Testis (tissue), 5 donors: ENCODE data around the gene PLD1. TPM values are rescaled to one million over a fixed set of nuclear protein-coding genes. Genes with fewer than 3 reads are reported as not detected.
"Not testable (repeated sequence)": the region's sequence is repeated elsewhere in the genome, so short reads cannot be mapped to it uniquely, and the experiment has no call there.

Experiments used
- DNase-seq: peaks from one replicate; pipeline ENCODE4 v3.0.0-alpha.2; 2019
- H3K27ac ChIP-seq, 2 donors: fragments of 200-600 bp; sonication (generic); one replicate each; pipeline ENCODE4 v1.5.1; 2019
- H3K27me3 ChIP-seq: fragments of 200-600 bp; sonication (generic); one replicate; pipeline ENCODE4 v1.5.1; 2019
- H3K36me3 ChIP-seq: fragments of 200-600 bp; sonication (generic); one replicate; pipeline ENCODE4 v1.5.1; 2017; ENCODE audit warnings: low read depth; ENCODE audit errors: missing control alignments
- H3K4me1 ChIP-seq: fragments of 200-600 bp; sonication (generic); one replicate; pipeline ENCODE4 v1.5.1; 2019
- H3K4me3 ChIP-seq, 2 donors: fragments of 200-600 bp; sonication (generic); one replicate each; pipeline ENCODE4 v1.5.1; 2017 to 2019
- H3K9me3 ChIP-seq: fragments of 200-600 bp; sonication (generic); one replicate; pipeline ENCODE4 v1.5.1; 2017
- CTCF ChIP-seq, 3 experiments: fragments of 450-650 bp in 2 of 3; fragments of 200-600 bp in 1 of 3; sonication (generic) in 1 of 3; IDR thresholded peaks; one replicate each; pipeline ENCODE4 v1.5.1; 2016 to 2019; ENCODE audit warnings: antibody characterized with exemption in 3 of 3, mild to moderate bottlenecking in 2 of 3, moderate library complexity in 1 of 3
- POLR2A ChIP-seq: fragments of 450-650 bp; IDR thresholded peaks from one replicate; pipeline ENCODE4 v1.6.1; 2017; ENCODE audit warnings: antibody characterized with exemption, mild to moderate bottlenecking, moderate library complexity
- WGBS, 2 donors: methylation state at CpG; one replicate each; pipeline ENCODE4 v1.1.5; 2018; 5-methylcytosine and 5-hydroxymethylcytosine counted together
- intact Hi-C: fragments of 100-400 bp; cut with DNase I; formaldehyde crosslinking; loops from one replicate; pipeline ENCODE4 v1.15.1; 2023; ENCODE audit warnings: low total_unique reads
- long read RNA-seq, 2 donors: transcript quantifications; one replicate each; lab custom pipeline, GENCODE V29; 2026
- polyA plus RNA-seq: library from polyadenylated mRNA; stranded (reverse); fragments of 350-450 nt; fragmentation: Illumina TruSeq; extraction: RNeasy Lipid Tissue Mini Kit (QIAGEN cat#74804); gene quantifications from one replicate; pipeline ENCODE4 v1.2.3, GENCODE V29; 2014; ENCODE audit warnings: low read depth, low replicate concordance; ENCODE audit not compliant: insufficient read depth
- total RNA-seq, 2 donors: library from RNA; depleted of rRNA; stranded (reverse); fragments of >200 nt; gene quantifications; one replicate each; pipeline ENCODE4 v1.2.3, GENCODE V29; 2016

The PLD1 gene
- total RNA-seq (10 to 100 TPM; 19.1 to 27.4 TPM), polyA plus RNA-seq (10.7 TPM)
- long read RNA-seq, donor 1, full-length matches to known transcripts, result 1 of 6 reads
- long read RNA-seq, donor 1, partial matches to known transcripts, result 5 of 6 reads
- long read RNA-seq, donor 1, other reads (novel, unspliced or antisense), result 0 of 6 reads
- long read RNA-seq, donor 2, full-length matches to known transcripts, result 1 of 1 reads
- long read RNA-seq, donor 2, partial matches to known transcripts, result 0 of 1 reads
- long read RNA-seq, donor 2, other reads (novel, unspliced or antisense), result 0 of 1 reads

- no peak for TF ChIP-seq POLR2A
- no peak for TF ChIP-seq CTCF (IDR thresholded peaks at IDR 0.05)
- H3K4me3 ChIP-seq, result peak within 1 kb of the TSS; percentile 60 to 74
- no peaks in the 10 kb centered on the region for H3K36me3 ChIP-seq
- intact Hi-C loops, result no loop called here
- 0% methylated on average over 6 to 63 of the region's 78 CpGs for WGBS, 2 donors
- H3K27ac ChIP-seq, result peak within 1 kb of the TSS; percentile 66 to 73
- H3K27me3 ChIP-seq, result no peaks in the 10 kb centered on the region
- no peaks in the 10 kb centered on the region for H3K4me1 ChIP-seq
- no peaks in the 10 kb centered on the region for H3K9me3 ChIP-seq
- DNase-seq, result peak; percentile 78
These were observed at the start of gene PLD1 for GRCh38 chr3:171809861-171810628. TSS of gene PLD1 (minus strand) at chr3:171810483. CDS start at chr3:171738051, 72,432 bp downstream.

- H3K4me3 ChIP-seq, H3K27ac ChIP-seq, H3K4me1 ChIP-seq, H3K27me3 ChIP-seq, H3K9me3 ChIP-seq, H3K36me3 ChIP-seq, DNase-seq, intact Hi-C loops: not testable (repeated sequence)
- 93 to 98% methylated on average over 4 of the region's 4 CpGs for WGBS, 2 donors
These were observed 48.5 kb upstream of the PLD1 start for GRCh38 chr3:171858770-171859169.

GRCh38 chr3:171854649-171855305 is 44.5 kb upstream of the PLD1 start:
- TF ChIP-seq POLR2A (no peak), CTCF (IDR thresholded peaks at IDR 0.05) (no peak)
- Histone ChIP-seq H3K4me3 (no peak overlapping the region), H3K4me1 (peaks cover 4% of the 10 kb centered on the region), H3K27ac (no peak overlapping the region), H3K9me3 (no peaks in the 10 kb centered on the region), H3K36me3 (no peaks in the 10 kb centered on the region), H3K27me3 (no peaks in the 10 kb centered on the region)
- DNase-seq, result no peak
- 83 to 87% methylated on average over 2 of the region's 2 CpGs for WGBS, 2 donors
- intact Hi-C loops, result no loop called here

- H3K4me1 ChIP-seq, result peaks cover 8% of the 10 kb centered on the region
- DNase-seq, result no peak
- H3K27ac ChIP-seq, result no peak overlapping the region
- 74 to 76% methylated on average over 5 of the region's 5 CpGs for WGBS, 2 donors
- H3K27me3 ChIP-seq, result no peaks in the 10 kb centered on the region
- no peak overlapping the region for H3K4me3 ChIP-seq
- no peaks in the 10 kb centered on the region for H3K36me3 ChIP-seq
- intact Hi-C loops, result no loop called here
- TF ChIP-seq POLR2A (no peak), CTCF (IDR thresholded peaks at IDR 0.05) (no peak)
- no peaks in the 10 kb centered on the region for H3K9me3 ChIP-seq
These were observed 41.4 kb upstream of the PLD1 start for GRCh38 chr3:171851660-171852058.

GRCh38 chr3:171850960-171851659 is 40.8 kb upstream of the PLD1 start:
- Histone ChIP-seq H3K4me1 (peaks cover 8% of the 10 kb centered on the region), H3K9me3 (no peaks in the 10 kb centered on the region), H3K27me3 (no peaks in the 10 kb centered on the region), H3K4me3 (no peak overlapping the region), H3K36me3 (no peaks in the 10 kb centered on the region), H3K27ac (no peak overlapping the region)
- intact Hi-C loops, result no loop called here
- DNase-seq, result no peak
- no peak for TF ChIP-seq CTCF (IDR thresholded peaks at IDR 0.05)
- TF ChIP-seq POLR2A, result no peak
- WGBS, 2 donors, result 85 to 86% methylated on average over 6 of the region's 6 CpGs
